ENCODE measurements around the gene HYCC1. TPM values are rescaled to one million over a fixed set of nuclear protein-coding genes. Genes with fewer than 3 reads are reported as not detected.
"Not testable (repeated sequence)": the region's sequence is repeated elsewhere in the genome, so short reads cannot be mapped to it uniquely, and the experiment has no call there.

Gene HYCC1
- polyA plus RNA-seq, 2 of the 4 experiments (the other 2 are of a cell fraction): 16.8 to 24.6 TPM

DNA sequence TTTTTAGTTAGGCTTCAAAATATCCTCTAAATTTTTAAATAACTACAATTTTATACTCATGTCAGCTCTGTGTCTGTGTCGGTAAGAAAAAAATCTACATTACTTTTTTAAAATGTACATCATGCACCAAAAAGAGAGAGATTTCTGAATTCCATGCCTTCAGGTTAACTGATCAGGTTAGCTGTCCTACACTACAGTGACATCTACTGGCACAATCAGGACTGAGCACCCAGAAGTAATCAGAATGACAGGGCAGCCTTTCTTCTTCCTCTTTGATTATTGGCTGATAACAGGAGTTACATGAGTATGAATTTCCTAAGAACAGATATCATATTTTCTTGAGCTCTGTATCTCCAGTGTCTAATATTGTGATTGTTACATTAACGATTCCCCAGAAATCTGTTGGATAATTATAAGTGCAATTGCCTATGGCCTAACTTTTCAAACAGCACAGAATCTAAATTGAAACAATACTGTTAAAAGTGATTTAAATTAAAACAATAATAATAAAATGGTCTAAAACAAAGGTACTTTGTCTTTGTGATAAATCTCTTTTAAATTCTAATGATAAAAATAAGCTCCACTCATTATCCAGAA is 41.8 kb upstream of the HYCC1 start:
- H3K4me2 ChIP-seq: no peak overlapping the region
- H3K4me1 ChIP-seq: no peaks in the 10 kb centered on the region
- H3K27ac ChIP-seq: no peak overlapping the region
- WGBS (ENCODE audit: missing lambda C conversion rate): 3% methylated on average over 2 of the region's 2 CpGs
- FAIRE-seq (peak; percentile 61), ATAC-seq (peak; percentile 90 to 98), DNase-seq (ENCODE audit: low read depth in 1 of 2, low spot score in 1 of 2) (peak; percentile 38 to 73)
- ChIA-PET CTCF (interaction anchor here (0.6 to 6.5 kb wide), 76 partner anchors 10 to 567 kb away, joined by 3 to 101 read pairs (median 4); partner anchors contain the start of gene IL6), POLR2A (interaction anchor here (3.4 kb wide), 1 partner anchor 196 kb away, joined by 12 read pairs; no protein-coding TSS in a partner anchor)
- no peak overlapping the region for H3K4me3 ChIP-seq
- TF ChIP-seq RAD21 (conservative IDR thresholded peaks at IDR 0.05 in 1 of 2, IDR thresholded peaks at IDR 0.05 in 1 of 2) (peak; percentile 92 to 95), RARB (CRISPR knock-in tag; IDR thresholded peaks at IDR 0.05) (no peak), FOSB (CRISPR knock-in tag; IDR thresholded peaks at IDR 0.05) (no peak), SMC3 (IDR thresholded peaks at IDR 0.05) (peak; percentile 90)
- TF ChIP-seq, protein P1, sequence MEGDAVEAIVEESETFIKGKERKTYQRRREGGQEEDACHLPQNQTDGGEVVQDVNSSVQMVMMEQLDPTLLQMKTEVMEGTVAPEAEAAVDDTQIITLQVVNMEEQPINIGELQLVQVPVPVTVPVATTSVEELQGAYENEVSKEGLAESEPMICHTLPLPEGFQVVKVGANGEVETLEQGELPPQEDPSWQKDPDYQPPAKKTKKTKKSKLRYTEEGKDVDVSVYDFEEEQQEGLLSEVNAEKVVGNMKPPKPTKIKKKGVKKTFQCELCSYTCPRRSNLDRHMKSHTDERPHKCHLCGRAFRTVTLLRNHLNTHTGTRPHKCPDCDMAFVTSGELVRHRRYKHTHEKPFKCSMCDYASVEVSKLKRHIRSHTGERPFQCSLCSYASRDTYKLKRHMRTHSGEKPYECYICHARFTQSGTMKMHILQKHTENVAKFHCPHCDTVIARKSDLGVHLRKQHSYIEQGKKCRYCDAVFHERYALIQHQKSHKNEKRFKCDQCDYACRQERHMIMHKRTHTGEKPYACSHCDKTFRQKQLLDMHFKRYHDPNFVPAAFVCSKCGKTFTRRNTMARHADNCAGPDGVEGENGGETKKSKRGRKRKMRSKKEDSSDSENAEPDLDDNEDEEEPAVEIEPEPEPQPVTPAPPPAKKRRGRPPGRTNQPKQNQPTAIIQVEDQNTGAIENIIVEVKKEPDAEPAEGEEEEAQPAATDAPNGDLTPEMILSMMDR (IDR thresholded peaks at IDR 0.05): peak; percentile 94
- no peaks in the 10 kb centered on the region for H3K9me3 ChIP-seq

DNA sequence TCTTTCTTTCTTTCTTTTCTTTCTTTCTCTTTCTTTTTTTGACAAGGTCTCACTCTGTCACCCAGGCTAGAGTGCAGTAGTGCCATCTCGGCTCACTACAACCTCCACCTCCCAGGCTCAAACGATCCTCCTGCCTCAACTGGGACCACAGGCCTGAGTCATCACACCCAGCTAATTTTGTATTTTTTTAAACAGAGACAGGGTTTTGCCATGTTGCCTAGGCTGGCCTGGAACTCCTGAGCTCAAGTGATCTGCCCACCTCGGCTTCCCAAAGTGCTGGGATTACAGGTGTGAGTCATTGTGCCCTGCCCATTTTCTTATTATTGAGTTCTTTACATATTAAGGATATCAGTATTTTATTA is 37.2 kb upstream of the HYCC1 start:
- DNase-seq (ENCODE audit: low read depth in 1 of 2, low spot score in 1 of 2); H3K4me1 ChIP-seq; ATAC-seq; H3K27ac ChIP-seq; H3K4me2 ChIP-seq; POLR2A ChIA-PET; FAIRE-seq; CTCF ChIA-PET; H3K9me3 ChIP-seq; H3K4me3 ChIP-seq: not testable (repeated sequence)
- WGBS (ENCODE audit: missing lambda C conversion rate): 57% methylated on average over 3 of the region's 3 CpGs

DNA sequence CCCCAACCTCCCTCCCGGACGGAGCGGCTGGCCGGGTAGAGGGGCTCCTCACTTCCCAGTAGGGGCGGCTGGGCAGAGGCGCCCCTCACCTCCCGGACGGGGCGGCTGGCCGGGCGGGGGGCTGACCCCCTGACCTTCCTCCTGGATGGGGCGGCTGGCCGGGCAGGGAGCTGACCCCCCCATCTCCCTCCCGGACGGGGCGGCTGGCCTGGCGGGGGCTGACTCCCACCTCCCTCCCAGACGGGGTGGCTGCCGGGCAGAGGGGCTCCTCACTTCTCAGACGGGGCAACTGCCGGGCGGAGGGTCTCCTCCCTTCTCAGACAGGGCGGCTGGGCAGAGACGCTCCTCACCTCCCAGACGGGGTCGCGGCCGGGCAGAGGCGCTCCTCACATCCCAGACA is 32.4 kb upstream of the HYCC1 start:
- H3K27ac ChIP-seq, H3K4me2 ChIP-seq, POLR2A ChIA-PET: not testable (repeated sequence)

DNA sequence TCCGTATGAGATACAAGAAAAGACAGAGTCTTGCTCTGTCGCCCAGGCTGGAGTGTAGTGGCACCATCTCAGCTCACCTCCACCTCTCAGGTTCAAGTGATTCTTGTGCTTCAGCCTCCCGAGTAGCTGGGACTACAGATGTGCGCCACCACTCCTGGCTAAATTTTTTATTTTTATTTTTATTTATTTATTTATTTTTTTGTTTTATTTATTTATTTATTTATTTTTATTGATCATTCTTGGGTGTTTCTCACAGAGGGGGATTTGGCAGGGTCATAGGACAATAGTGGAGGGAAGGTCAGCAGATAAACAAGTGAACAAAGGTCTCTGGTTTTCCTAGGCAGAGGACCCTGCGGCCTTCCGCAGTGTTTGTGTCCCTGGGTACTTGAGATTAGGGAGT is 31.2 kb upstream of the HYCC1 start:
- FAIRE-seq; H3K27ac ChIP-seq; H3K9me3 ChIP-seq; H3K4me1 ChIP-seq; ATAC-seq; H3K4me3 ChIP-seq; POLR2A ChIA-PET; DNase-seq (ENCODE audit: low read depth in 1 of 2, low spot score in 1 of 2); H3K4me2 ChIP-seq: not testable (repeated sequence)
- CTCF ChIA-PET: interaction anchor here (0.5 to 3.4 kb wide), 2 partner anchors 10 to 227 kb away, joined by 3 to 29 read pairs; no protein-coding TSS in a partner anchor
- WGBS (ENCODE audit: missing lambda C conversion rate): 85% methylated on average over 4 of the region's 6 CpGs
- peak; percentile 55 for TF ChIP-seq ZC3H11A (IDR thresholded peaks at IDR 0.05)

More for the DNA sequence above, 32.4 kb upstream of the HYCC1 start:
- FAIRE-seq; ATAC-seq; H3K9me3 ChIP-seq; H3K4me3 ChIP-seq; DNase-seq (ENCODE audit: low read depth in 1 of 2, low spot score in 1 of 2); H3K4me1 ChIP-seq; CTCF ChIA-PET: not testable (repeated sequence)
- no CpG with 5 or more reads among the region's 29 CpGs for WGBS (ENCODE audit: missing lambda C conversion rate)

DNA sequence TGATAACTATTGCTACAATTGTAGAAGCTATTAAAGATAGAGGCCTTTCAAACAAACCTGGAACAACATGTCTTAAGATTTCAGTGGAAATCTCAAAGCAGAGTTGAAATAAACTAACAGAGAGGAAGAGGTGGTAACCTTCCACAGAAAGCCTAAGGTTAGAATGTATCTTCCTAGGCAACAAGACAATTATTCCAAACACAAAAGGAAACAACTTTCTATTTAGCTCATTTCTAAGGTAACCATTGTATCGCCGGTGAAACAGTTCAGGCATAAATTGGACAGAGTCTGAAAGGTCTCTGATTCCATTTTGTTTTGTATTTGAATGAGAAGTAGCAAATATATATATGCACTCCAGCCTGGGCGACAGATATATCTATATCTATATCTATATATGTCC is 30.7 kb upstream of the HYCC1 start:
- POLR2A ChIA-PET: interaction anchor here (0.8 kb wide), 1 partner anchor 180 kb away, joined by 3 read pairs; no protein-coding TSS in a partner anchor
- peak in 1 of 2 experiments; percentile 20 for DNase-seq (ENCODE audit: low read depth in 1 of 2, low spot score in 1 of 2)
- no peak; a peak in 2 of 6 replicates for ATAC-seq

More for the DNA sequence above, 30.7 kb upstream of the HYCC1 start:
- WGBS (ENCODE audit: missing lambda C conversion rate): 74% methylated on average over 3 of the region's 3 CpGs
- H3K4me2 ChIP-seq: no peak overlapping the region
- H3K27ac ChIP-seq: no peak overlapping the region
- no peak overlapping the region for H3K4me3 ChIP-seq
- H3K4me1 ChIP-seq: no peaks in the 10 kb centered on the region
- H3K9me3 ChIP-seq: no peaks in the 10 kb centered on the region
- CTCF ChIA-PET: interaction anchor here (0.5 to 3.4 kb wide), 3 partner anchors 11 to 228 kb away, joined by 3 to 29 read pairs (median 5); no protein-coding TSS in a partner anchor
- TF ChIP-seq, protein P2, sequence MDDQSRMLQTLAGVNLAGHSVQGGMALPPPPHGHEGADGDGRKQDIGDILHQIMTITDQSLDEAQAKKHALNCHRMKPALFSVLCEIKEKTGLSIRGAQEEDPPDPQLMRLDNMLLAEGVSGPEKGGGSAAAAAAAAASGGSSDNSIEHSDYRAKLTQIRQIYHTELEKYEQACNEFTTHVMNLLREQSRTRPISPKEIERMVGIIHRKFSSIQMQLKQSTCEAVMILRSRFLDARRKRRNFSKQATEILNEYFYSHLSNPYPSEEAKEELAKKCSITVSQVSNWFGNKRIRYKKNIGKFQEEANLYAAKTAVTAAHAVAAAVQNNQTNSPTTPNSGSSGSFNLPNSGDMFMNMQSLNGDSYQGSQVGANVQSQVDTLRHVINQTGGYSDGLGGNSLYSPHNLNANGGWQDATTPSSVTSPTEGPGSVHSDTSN (IDR thresholded peaks at IDR 0.05): no peak
- TF ChIP-seq ESRRA (IDR thresholded peaks at IDR 0.05; ENCODE audit: borderline replicate concordance, low read length): no peak
- no peak for TF ChIP-seq HEYL (CRISPR knock-in tag; IDR thresholded peaks at IDR 0.05)
- no peak for FAIRE-seq

Data from A549 (cell line).